DMS153 treated with DMSO at 0.1 percent for 48 hours (cell line): ENCODE data around the gene MAPK9.
A peak's percentile ranks its signal among the peaks of the same experiment; 100 is the strongest.

ENCODE experiments used
- DNase-seq: peaks from one replicate; lab custom pipeline; 2025; ENCODE audit not compliant: unreplicated experiment; lab: John Stamatoyannopoulos, UW

Gene MAPK9

GRCh38 chr5:180291943-180292831 is at the start of gene MAPK9:
MAPK9 (minus strand) TSS chr5:180292083; CDS start chr5:180280561, 11,522 bp downstream.
- DNase-seq = peak; percentile 0

- no peak for DNase-seq
Measured at GRCh38 chr5:180341595-180341994, 49.7 kb upstream of the MAPK9 start.

GRCh38 chr5:180340856-180341255 is 49.0 kb upstream of the MAPK9 start:
- no peak for DNase-seq

GRCh38 chr5:180339583-180340183 is 47.8 kb upstream of the MAPK9 start:
- no peak for DNase-seq

- DNase-seq = no peak
Measured at GRCh38 chr5:180338001-180338707, 46.3 kb upstream of the MAPK9 start.

GRCh38 chr5:180336234-180337020 is 44.5 kb upstream of the MAPK9 start:
- no peak for DNase-seq

GRCh38 chr5:180335614-180336233 is 43.8 kb upstream of the MAPK9 start:
- no peak for DNase-seq

- DNase-seq = no peak
Measured at GRCh38 chr5:180334751-180335613, 43.1 kb upstream of the MAPK9 start.

GRCh38 chr5:180334176-180334575 is 42.3 kb upstream of the MAPK9 start:
- DNase-seq = no peak

GRCh38 chr5:180333661-180334060 is 41.8 kb upstream of the MAPK9 start:
- DNase-seq = no peak

- no peak for DNase-seq
Measured at GRCh38 chr5:180332861-180333260, 41.0 kb upstream of the MAPK9 start.

GRCh38 chr5:180332051-180332517 is 40.2 kb upstream of the MAPK9 start:
- no peak for DNase-seq

GRCh38 chr5:180331647-180331950 is 39.7 kb upstream of the MAPK9 start:
- no peak for DNase-seq

- DNase-seq = no peak
Measured at GRCh38 chr5:180330810-180331646, 39.1 kb upstream of the MAPK9 start.

- no peak for DNase-seq
Measured at GRCh38 chr5:180330270-180330648, 38.4 kb upstream of the MAPK9 start.

GRCh38 chr5:180329606-180330269 is 37.9 kb upstream of the MAPK9 start:
- DNase-seq = no peak

GRCh38 chr5:180329138-180329435 is 37.2 kb upstream of the MAPK9 start:
- no peak for DNase-seq

GRCh38 chr5:180328296-180329137 is 36.6 kb upstream of the MAPK9 start:
- DNase-seq = peak; percentile 4
